CMK (cell line): Measurements from ENCODE around the gene ZNF558.
"Not testable (repeated sequence)": the region's sequence is repeated elsewhere in the genome, so short reads cannot be mapped to it uniquely, and the experiment has no call there.

Experiments used
- DNase-seq: peaks from one replicate; pipeline ENCODE4 v3.0.0-alpha.2; 2010; ENCODE audit warnings: low read depth

The ZNF558 gene

DNA sequence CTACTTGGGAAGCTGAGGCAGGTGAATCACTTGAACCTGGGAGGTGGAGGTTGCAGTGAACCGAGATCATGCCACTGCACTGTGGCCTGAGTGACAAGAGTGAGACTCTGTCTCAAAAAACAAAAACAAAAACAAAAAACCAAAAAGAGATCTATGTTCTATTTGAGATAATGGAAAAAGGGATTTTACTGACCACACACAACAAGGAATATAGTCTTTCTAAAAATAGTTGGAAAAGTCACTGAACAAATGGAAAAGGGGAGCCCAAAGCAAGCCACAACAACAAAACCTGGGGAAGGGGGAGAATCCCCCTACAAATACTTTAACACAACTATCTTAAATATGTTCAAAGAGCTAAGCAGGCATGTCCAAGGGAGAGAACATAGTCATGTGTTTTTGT lies 37.3 kb downstream of the ZNF558 start:
- no peak for DNase-seq

DNA sequence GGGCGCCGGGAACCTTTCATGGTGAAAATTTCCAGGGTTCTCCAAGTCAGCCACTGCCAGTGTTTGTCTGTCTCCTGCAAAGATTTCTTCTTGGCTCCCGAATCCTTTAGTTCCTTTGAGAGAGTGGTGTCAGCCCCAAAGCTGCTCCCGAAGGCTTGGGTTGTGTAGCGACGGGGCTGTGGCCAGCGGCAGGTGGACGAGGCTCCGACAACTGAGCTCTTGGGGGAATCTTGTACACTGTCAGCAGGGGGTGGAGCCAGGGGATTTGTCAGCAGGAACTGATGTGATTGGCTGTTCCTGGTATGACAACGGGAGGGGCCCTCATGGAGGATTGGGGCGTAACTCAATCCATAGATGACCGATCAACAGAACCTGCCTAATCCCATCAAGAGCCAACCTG lies 58.5 kb downstream of the ZNF558 start:
- not testable (repeated sequence) for DNase-seq

DNA sequence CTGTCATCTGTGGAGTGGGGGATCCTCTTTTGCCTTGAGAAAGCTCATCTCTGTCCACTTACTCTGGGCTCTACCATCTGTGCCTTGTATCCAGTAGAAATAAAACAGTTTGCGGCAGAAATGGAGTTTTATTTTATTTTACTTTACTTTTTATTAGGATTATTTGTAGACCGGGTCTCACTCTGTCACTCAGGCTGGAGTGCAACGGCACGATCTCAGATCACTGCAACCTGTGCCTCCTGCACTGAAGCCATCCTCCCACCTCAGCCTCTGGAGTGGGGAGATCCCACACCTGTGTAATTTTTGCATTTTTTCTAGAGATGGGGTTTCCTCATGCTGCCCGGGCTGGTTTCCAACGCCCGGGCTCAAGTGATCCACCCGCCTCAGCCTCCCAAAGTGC lies 62.8 kb downstream of the ZNF558 start:
- DNase-seq: not testable (repeated sequence)

DNA sequence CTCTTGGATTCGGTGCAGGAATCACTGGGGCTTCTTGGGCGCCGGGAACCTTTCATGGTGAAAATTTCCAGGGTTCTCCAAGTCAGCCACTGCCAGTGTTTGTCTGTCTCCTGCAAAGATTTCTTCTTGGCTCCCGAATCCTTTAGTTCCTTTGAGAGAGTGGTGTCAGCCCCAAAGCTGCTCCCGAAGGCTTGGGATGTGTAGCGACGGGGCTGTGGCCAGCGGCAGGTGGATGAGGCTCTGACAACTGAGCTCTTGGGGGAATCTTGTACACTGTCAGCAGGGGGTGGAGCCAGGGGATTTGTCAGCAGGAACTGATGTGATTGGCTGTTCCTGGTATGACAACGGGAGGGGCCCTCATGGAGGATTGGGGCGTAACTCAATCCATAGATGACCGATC lies 64.8 kb downstream of the ZNF558 start:
- not testable (repeated sequence) for DNase-seq
